Measurements from ENCODE around the gene ELL. TPM values are rescaled to one million over a fixed set of nuclear protein-coding genes. Genes with fewer than 3 reads are reported as not detected.

Gene ELL
- total RNA-seq, 1 donor from 2014 or later: 9.7 TPM

DNA sequence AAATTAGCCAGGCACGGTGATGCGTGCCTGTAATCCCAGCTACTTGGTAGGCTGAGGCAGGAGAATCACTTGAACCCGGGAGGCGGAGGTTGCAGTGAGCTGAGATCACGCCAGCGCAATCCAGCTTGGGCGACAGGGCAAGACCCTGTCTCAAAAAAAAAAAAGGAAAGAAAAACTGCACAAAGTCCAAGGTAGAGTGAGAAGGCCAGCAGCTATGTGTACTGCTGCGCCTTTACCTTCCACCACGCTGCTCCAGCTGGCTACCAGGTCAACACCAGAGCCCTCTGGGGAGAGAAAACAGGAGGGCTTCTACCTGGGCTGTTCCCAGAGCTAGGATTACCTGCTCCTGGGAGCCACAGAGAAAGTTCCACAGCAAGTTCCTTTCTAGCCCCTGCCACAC is 3.2 kb downstream of the ELL start:
- Histone ChIP-seq H3K27me3 (ENCODE audit: control insufficient read depth, insufficient read depth, low read length) (no peaks in the 10 kb centered on the region), H3K36me3 (ENCODE audit: control insufficient read depth, insufficient read depth, low read length) (peaks cover 2% of the 10 kb centered on the region), H3K4me3 (ENCODE audit: low read depth, low read length) (no peak overlapping the region)
- DNase-seq (ENCODE audit: low read depth) (no peak), FAIRE-seq (no peak)
- no peak for TF ChIP-seq CTCF (IDR thresholded peaks at IDR 0.05; ENCODE audit: insufficient read depth, low read length, severe bottlenecking)

- DNase-seq (ENCODE audit: low read depth): no peak
- TF ChIP-seq CTCF (IDR thresholded peaks at IDR 0.05; ENCODE audit: insufficient read depth, low read length, severe bottlenecking): no peak
- Histone ChIP-seq H3K27me3 (ENCODE audit: control insufficient read depth, insufficient read depth, low read length) (no peaks in the 10 kb centered on the region), H3K36me3 (ENCODE audit: control insufficient read depth, insufficient read depth, low read length) (peaks cover 2% of the 10 kb centered on the region), H3K4me3 (ENCODE audit: low read depth, low read length) (no peak overlapping the region)
- FAIRE-seq: no peak
Observed at GRCh38 chr19:18517606-18518005, 4.3 kb downstream of the ELL start.

DNA sequence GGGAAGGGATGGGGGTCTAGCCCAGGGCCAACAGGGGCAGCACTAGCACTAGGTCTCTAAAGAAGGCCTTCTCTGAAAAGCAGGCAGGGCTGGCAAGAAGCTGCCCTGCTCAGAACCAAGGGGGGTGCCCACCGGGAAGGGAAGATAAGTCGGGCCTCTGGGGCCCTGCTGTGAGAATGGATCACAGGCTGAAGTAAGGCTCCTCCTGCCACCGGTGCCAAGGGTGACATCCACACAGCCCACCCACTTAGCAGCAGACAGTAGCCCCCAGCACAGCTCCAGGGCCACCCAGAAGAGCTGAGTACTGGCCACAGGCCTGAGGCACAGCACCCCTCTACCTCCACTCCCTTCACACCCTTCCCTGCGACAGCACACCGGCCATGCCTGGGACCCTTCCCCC is 5.9 kb downstream of the ELL start:
- no peak for FAIRE-seq

GRCh38 chr19:18514800-18515682 is 6.8 kb downstream of the ELL start:
- Histone ChIP-seq H3K36me3 (ENCODE audit: control insufficient read depth, insufficient read depth, low read length) (peaks cover 2% of the 10 kb centered on the region), H3K27me3 (ENCODE audit: control insufficient read depth, insufficient read depth, low read length) (no peaks in the 10 kb centered on the region), H3K4me3 (ENCODE audit: low read depth, low read length) (no peak overlapping the region)
- TF ChIP-seq CTCF (IDR thresholded peaks at IDR 0.05; ENCODE audit: insufficient read depth, low read length, severe bottlenecking): no peak
- peak; percentile 53 for DNase-seq (ENCODE audit: low read depth)
- FAIRE-seq: no peak

More for the DNA sequence above, 5.9 kb downstream of the ELL start:
- H3K27me3 ChIP-seq (ENCODE audit: control insufficient read depth, insufficient read depth, low read length): no peaks in the 10 kb centered on the region
- no peak for TF ChIP-seq CTCF (IDR thresholded peaks at IDR 0.05; ENCODE audit: insufficient read depth, low read length, severe bottlenecking)
- no peak for DNase-seq (ENCODE audit: low read depth)
- no peak overlapping the region for H3K4me3 ChIP-seq (ENCODE audit: low read depth, low read length)
- H3K36me3 ChIP-seq (ENCODE audit: control insufficient read depth, insufficient read depth, low read length): peaks cover 2% of the 10 kb centered on the region

DNA sequence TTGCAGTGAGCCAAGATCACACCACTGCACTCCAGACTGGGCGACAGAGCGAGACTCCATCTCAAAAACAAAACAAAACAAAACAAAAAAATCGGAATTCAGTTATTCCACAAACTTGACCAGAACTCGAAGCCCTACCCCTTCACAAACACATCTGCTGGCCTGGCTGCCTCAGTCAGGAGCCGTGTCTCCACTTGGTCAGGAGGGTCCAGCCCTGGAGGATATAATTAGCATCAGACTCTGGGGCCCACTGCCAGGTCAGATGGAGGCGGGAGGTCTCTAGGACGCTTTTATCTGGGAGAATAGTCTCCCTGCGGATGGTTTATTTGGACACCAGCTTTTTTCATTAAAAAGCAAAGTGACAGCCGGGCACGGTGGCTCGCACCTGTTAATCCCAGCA is 8.0 kb downstream of the ELL start:
- no peak for DNase-seq (ENCODE audit: low read depth)
- H3K36me3 ChIP-seq (ENCODE audit: control insufficient read depth, insufficient read depth, low read length): peaks cover 2% of the 10 kb centered on the region

More for the DNA sequence above, 8.0 kb downstream of the ELL start:
- Histone ChIP-seq H3K4me3 (ENCODE audit: low read depth, low read length) (no peak overlapping the region), H3K27me3 (ENCODE audit: control insufficient read depth, insufficient read depth, low read length) (no peaks in the 10 kb centered on the region)
- no peak for TF ChIP-seq CTCF (IDR thresholded peaks at IDR 0.05; ENCODE audit: insufficient read depth, low read length, severe bottlenecking)
- FAIRE-seq: no peak
